GM19238 (cell line): ENCODE results near the gene POC1A.
"Not testable (repeated sequence)": the region's sequence is repeated elsewhere in the genome, so short reads cannot be mapped to it uniquely, and the experiment has no call there.

Experiments used
- DNase-seq: peaks from one replicate; pipeline ENCODE4 v3.0.0; 2011; ENCODE audit warnings: low spot score; ENCODE audit not compliant: insufficient read length

POC1A gene

DNA sequence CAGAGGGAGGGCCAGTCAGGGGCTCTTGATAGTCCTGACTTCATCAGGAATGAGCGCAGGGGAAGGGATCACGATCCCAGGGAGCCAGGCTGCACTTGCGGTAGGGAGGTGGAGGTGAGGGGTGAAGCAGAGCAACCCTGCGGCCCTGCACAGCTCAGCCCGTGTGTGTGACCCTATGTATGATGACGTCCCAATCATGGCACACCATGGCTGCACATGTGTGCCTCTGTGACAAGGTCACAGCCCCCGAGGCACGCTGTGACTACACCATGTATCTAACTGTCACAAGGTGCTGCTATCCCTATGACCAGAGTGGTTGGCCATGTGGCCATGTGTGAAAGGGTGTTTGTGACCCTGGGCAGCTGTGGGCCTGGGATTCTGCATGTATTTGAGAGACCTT lies 30.5 kb upstream of the POC1A start:
- DNase-seq, result no peak

- no peak for DNase-seq
Measured at GRCh38 chr3:52183786-52184445, 29.7 kb upstream of the POC1A start.

GRCh38 chr3:52182691-52183090 lies 28.5 kb upstream of the POC1A start:
- DNase-seq, result no peak

DNA sequence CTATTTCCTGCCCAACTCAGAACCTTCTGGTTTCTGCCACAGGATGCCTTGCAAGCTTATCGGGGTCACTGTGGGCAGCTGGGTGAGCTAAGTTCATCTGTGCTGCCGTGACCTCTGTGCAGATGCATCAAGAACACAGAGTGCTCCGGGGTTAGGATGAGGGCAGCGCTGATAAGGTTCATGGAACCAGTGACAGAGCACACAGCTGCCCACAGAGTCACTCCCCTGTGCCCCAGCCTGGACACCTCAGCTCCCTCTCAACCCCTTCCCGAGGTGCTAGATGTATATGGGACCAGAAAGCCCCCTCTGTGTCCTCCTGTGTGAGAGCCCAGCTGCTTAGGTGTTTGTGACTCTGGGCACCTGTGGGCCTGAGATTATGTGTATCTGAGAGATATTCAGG lies 28.0 kb upstream of the POC1A start:
- no peak for DNase-seq

- no peak for DNase-seq
Measured at GRCh38 chr3:52181543-52181942, 27.3 kb upstream of the POC1A start.

GRCh38 chr3:52178537-52178936 lies 24.3 kb upstream of the POC1A start:
- DNase-seq, result no peak

DNA sequence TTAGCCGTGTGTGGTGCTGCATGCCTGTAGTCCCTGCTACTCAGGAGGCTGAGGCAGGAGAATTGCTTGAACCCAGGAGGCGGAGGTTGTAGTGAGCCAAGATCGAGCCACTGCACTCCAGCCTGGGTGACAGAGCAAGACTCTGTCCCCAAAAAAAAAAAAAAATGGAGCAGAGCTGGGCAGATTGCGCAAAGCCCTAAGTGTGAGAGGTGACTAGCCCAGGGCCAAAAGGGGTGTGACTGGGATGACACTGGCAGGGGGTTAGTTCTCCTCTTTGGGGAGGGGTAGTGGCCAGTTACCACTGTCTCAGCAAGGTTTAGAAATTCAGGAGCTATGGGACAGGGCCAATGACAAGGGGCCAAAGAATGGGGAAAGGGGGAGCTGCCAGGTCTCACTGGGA lies 23.9 kb upstream of the POC1A start:
- not testable (repeated sequence) for DNase-seq

- no peak for DNase-seq
Measured at GRCh38 chr3:52177701-52178042, 23.4 kb upstream of the POC1A start.

GRCh38 chr3:52176951-52177700 lies 22.9 kb upstream of the POC1A start:
- no peak for DNase-seq

DNA sequence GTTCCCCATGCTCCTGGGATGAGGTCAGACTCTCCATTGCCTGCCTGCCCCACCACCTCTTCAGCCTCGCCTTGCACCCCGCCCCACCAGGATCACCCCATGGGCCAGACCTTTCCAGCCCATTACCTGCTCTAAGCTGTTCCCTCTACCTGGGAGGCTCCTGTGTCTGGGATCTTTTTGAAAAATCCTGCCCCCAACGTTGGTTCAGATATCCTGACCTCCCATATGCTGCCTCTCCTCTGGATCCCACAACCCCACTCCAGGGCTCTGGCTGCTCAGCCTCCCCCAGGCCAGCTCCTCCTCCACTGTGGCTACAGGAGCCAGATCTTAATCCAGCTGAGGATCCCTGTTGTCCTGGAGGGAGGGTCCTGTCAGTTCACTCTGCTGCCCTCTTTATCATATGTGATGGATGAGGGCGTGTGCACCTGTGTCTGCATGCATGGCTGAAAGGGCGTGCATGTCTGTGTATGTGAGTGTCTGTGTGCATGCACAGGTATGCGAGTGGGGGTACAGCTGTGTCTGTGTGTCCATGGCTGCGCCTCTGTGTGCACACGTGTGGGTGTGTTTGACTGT lies 22.0 kb upstream of the POC1A start:
- DNase-seq, result no peak

- no peak for DNase-seq
Measured at GRCh38 chr3:52175416-52176179, 21.4 kb upstream of the POC1A start.

GRCh38 chr3:52174896-52175295 lies 20.7 kb upstream of the POC1A start:
- no peak for DNase-seq

DNA sequence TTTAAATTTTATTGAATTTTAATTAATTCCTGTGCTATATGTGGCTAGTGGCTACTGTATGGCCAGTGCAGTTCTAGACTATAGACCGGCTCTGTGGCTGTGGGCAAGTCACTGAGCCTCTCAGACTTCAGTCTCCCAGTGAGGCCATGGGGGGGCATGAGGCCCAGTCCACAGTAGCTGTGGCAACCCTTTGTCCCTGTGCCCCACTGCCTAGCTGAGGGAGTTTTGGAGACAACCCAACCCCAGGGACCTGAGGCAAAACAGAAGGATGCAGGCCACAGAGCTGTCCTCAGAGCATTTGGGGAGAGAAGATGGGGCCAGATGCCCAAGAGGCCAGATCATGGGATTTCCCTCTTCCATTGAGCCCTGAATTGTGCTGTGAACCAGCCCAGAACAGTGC lies 18.9 kb upstream of the POC1A start:
- no peak for DNase-seq

DNA sequence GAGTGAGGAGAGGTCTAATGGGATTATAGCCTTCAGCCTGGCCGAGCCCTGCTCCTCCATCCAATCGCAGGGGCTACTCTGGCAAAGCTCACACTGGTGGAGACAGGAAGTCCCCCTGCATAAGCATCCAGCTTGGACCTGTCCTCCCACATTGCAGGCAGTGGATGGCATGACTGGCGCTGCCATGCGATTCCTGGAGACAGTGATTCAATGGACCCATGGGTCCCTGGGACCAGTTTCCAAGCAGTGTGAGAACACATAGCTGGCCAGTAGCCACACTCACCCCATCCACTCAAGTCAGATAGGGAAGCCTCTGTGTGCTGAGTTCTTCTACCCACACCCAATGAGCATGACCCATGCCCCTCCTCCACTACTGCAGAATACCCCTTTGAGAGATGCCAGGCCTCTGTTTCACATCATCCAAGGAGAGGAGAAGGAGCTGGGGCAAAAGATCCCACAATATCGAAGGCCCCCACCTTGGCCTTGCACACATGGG lies 18.1 kb upstream of the POC1A start:
- no peak for DNase-seq

DNA sequence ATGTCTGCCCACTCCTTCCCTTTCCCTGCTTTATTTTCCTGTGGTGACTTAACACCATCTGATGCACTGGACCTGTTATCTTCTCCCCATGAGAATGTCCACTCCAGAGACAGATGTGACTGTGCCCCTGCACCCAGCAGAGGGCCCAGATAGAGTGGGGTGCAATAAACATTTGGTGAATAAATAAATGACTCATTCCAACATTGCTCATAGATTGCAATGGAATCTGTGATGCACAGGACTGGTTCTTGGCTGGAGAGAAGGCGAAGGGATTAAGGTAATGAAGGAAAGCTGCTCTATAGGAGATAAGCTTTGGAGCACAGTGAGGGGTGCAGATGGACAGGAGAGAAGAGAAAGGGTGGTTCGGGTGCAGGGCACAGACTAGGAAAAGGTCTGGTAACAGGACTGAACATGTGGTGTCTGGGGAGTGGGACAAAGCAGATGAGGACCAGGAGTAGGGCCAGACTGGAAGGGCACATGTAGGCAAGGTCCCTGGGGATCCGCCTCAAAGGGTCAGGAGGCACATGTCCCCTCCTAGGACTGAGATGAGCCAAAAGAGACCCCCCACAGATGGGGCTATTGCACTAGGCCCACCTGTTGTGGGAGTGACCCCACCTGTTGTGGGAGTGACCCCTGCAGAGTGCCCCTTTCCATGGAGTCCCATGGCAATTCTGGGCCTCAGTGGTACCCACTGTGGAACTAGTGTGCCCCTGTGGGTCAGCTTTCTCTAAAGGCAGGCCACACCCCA lies 17.5 kb upstream of the POC1A start:
- DNase-seq, result no peak

DNA sequence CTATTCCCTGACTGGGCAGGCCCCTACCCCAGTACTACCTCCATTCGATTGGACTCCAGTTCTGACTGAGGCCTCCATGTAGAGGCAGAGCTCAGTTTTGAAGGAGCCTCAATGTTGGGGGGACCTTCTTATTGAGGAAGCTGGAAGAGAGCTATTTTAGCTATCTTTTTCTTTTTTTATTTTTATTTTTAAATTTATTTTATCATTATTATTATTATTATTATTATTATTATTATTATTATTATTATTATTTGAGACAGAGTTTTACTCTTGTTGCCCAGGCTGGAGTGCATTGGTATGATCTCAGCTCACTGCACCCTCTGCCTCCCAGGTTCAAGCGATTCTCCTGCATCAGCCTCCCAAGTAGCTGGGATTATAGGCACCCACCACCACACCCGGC lies 16.0 kb upstream of the POC1A start:
- DNase-seq, result not testable (repeated sequence)

DNA sequence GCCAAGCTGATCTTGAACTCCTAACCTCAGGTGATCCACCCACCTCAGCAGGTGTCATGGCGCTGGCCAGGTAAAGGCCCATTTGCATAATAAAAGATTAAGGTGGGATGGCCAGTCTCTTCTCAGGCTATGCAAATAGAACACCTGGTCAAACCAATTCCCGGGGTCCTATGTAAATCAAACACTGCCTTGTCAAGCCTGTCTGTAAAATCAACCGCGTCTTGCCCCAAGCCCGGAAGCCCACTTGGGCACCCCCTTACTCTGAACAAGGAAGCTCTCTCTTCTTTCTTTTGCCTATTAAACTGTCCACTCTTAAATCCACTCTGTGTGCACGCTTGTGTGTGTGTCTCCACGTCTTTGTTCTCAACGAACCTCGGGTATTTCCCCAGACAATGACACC lies 13.0 kb upstream of the POC1A start:
- no peak for DNase-seq

DNA sequence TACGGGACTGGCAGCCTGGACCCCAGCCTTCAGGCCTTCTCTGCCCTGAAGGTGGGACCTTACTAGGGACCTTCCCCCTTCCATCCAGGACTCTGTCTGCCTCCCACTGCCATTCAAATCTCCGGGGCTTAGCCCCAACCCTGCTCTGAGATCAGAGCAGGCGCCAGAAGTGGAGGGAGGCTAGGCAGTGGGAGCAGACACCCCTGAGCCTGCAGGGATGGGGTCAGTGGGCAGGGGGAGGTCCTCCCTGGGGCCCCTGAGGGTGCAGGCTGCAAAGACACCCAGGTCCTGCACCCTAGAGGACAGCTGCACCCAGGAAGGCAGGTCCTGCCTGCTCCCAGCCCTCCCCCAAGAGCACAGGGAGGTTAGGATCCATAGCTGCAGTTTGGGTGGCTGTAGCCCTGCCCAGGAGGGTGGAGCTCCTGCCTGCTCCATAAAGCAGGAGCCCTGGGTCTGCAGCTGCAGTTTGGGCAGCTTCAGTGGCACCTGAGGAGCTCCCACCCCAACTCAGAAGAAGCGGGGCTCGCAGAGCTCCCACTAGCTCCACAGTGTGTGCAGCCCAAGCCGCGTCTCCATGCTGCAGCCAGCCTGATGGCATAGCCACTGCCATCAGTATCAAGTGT lies 8.1 kb upstream of the POC1A start:
- no peak for DNase-seq

- DNase-seq, result no peak
Measured at GRCh38 chr3:52159503-52159902, 5.3 kb upstream of the POC1A start.

- DNase-seq, result no peak
Measured at GRCh38 chr3:52155912-52156311, 1.7 kb upstream of the POC1A start.
